ENCODE data around the gene PAX2. TPM values are rescaled to one million over a fixed set of nuclear protein-coding genes. Genes with fewer than 3 reads are reported as not detected.

PAX2 gene
- total and polyA plus RNA-seq, 4 donors, result not detected

GRCh38 chr10:100714566-100714950, 30.8 kb upstream of the PAX2 start:
- H3K36me3 ChIP-seq (ENCODE audit: control insufficient read depth in 4 of 4, insufficient read depth in 3 of 4, low read depth in 1 of 4, low read length in 3 of 4), result no peaks in the 10 kb centered on the region
- WGBS, result 87% methylated on average over 1 of the region's 1 CpG
- TF ChIP-seq EGR1 (IDR thresholded peaks at IDR 0.05; ENCODE audit: low read depth in 2 of 2) (no peak), TAF1 (conservative IDR thresholded peaks at IDR 0.05) (no peak), SP1 (IDR thresholded peaks at IDR 0.05) (no peak), YY1 (IDR thresholded peaks at IDR 0.05) (no peak), NR2F2 (IDR thresholded peaks at IDR 0.05) (no peak), MAX (IDR thresholded peaks at IDR 0.05) (no peak), FOXA1 (IDR thresholded peaks at IDR 0.05) (no peak), GABPA (IDR thresholded peaks at IDR 0.05 in 1 of 2, conservative IDR thresholded peaks at IDR 0.05 in 1 of 2) (no peak), HNF4A (conservative IDR thresholded peaks at IDR 0.05) (no peak), ZBTB33 (IDR thresholded peaks at IDR 0.05) (no peak), HNF4G (IDR thresholded peaks at IDR 0.05) (no peak), JUND (IDR thresholded peaks at IDR 0.05) (no peak), FOXA2 (IDR thresholded peaks at IDR 0.05) (no peak), RAD21 (IDR thresholded peaks at IDR 0.05) (no peak)
- TF ChIP-seq, protein P1, sequence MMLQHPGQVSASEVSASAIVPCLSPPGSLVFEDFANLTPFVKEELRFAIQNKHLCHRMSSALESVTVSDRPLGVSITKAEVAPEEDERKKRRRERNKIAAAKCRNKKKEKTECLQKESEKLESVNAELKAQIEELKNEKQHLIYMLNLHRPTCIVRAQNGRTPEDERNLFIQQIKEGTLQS (IDR thresholded peaks at IDR 0.05), result no peak
- TF ChIP-seq, protein P2, sequence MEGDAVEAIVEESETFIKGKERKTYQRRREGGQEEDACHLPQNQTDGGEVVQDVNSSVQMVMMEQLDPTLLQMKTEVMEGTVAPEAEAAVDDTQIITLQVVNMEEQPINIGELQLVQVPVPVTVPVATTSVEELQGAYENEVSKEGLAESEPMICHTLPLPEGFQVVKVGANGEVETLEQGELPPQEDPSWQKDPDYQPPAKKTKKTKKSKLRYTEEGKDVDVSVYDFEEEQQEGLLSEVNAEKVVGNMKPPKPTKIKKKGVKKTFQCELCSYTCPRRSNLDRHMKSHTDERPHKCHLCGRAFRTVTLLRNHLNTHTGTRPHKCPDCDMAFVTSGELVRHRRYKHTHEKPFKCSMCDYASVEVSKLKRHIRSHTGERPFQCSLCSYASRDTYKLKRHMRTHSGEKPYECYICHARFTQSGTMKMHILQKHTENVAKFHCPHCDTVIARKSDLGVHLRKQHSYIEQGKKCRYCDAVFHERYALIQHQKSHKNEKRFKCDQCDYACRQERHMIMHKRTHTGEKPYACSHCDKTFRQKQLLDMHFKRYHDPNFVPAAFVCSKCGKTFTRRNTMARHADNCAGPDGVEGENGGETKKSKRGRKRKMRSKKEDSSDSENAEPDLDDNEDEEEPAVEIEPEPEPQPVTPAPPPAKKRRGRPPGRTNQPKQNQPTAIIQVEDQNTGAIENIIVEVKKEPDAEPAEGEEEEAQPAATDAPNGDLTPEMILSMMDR (IDR thresholded peaks at IDR 0.05; ENCODE audit: low read depth, low read length, missing input control), result no peak

GRCh38 chr10:100715101-100715444, 30.3 kb upstream of the PAX2 start:
- H3K9ac ChIP-seq (ENCODE audit: low read depth in 1 of 2, low read length in 2 of 2), result no peak overlapping the region
- no peak overlapping the region for H3K27ac ChIP-seq (ENCODE audit: low read depth in 1 of 2, low read length in 2 of 2)
- peaks cover 6 to 29% (median 13%) of the 10 kb centered on the region in 4 donors for H3K27me3 ChIP-seq (ENCODE audit: control insufficient read depth in 4 of 4, insufficient read depth in 4 of 4, low read length in 3 of 4)
- peaks cover 0 to 3% (median 2%) of the 10 kb centered on the region in 4 donors for H3K4me1 ChIP-seq (ENCODE audit: control insufficient read depth in 4 of 4, insufficient read depth in 4 of 4, low read length in 3 of 4)
- no peak for DNase-seq (ENCODE audit: low spot score)
- H3K9me3 ChIP-seq (ENCODE audit: control insufficient read depth in 4 of 4, low read length in 3 of 4), result no peaks in the 10 kb centered on the region
- no peak overlapping the region for H3K4me3 ChIP-seq (ENCODE audit: low read depth in 1 of 3, low read length in 3 of 3)
- no peaks in the 10 kb centered on the region for H3K36me3 ChIP-seq (ENCODE audit: control insufficient read depth in 4 of 4, insufficient read depth in 3 of 4, low read depth in 1 of 4, low read length in 3 of 4)
- TF ChIP-seq, protein P2 (IDR thresholded peaks at IDR 0.05; ENCODE audit: low read depth, low read length, missing input control), result no peak
- TF ChIP-seq EGR1 (IDR thresholded peaks at IDR 0.05; ENCODE audit: low read depth in 2 of 2), result no peak
- no peak for TF ChIP-seq FOXA2 (IDR thresholded peaks at IDR 0.05)
- no peak for TF ChIP-seq HNF4A (conservative IDR thresholded peaks at IDR 0.05)
- no peak for TF ChIP-seq ZBTB33 (IDR thresholded peaks at IDR 0.05)
- TF ChIP-seq TAF1 (conservative IDR thresholded peaks at IDR 0.05), result no peak
- no peak for TF ChIP-seq JUND (IDR thresholded peaks at IDR 0.05)
- TF ChIP-seq GABPA (IDR thresholded peaks at IDR 0.05 in 1 of 2, conservative IDR thresholded peaks at IDR 0.05 in 1 of 2), result no peak
- no peak for TF ChIP-seq SP1 (IDR thresholded peaks at IDR 0.05)
- TF ChIP-seq MAX (IDR thresholded peaks at IDR 0.05), result no peak
- TF ChIP-seq, protein P1 (IDR thresholded peaks at IDR 0.05), result no peak
- TF ChIP-seq, protein P3, sequence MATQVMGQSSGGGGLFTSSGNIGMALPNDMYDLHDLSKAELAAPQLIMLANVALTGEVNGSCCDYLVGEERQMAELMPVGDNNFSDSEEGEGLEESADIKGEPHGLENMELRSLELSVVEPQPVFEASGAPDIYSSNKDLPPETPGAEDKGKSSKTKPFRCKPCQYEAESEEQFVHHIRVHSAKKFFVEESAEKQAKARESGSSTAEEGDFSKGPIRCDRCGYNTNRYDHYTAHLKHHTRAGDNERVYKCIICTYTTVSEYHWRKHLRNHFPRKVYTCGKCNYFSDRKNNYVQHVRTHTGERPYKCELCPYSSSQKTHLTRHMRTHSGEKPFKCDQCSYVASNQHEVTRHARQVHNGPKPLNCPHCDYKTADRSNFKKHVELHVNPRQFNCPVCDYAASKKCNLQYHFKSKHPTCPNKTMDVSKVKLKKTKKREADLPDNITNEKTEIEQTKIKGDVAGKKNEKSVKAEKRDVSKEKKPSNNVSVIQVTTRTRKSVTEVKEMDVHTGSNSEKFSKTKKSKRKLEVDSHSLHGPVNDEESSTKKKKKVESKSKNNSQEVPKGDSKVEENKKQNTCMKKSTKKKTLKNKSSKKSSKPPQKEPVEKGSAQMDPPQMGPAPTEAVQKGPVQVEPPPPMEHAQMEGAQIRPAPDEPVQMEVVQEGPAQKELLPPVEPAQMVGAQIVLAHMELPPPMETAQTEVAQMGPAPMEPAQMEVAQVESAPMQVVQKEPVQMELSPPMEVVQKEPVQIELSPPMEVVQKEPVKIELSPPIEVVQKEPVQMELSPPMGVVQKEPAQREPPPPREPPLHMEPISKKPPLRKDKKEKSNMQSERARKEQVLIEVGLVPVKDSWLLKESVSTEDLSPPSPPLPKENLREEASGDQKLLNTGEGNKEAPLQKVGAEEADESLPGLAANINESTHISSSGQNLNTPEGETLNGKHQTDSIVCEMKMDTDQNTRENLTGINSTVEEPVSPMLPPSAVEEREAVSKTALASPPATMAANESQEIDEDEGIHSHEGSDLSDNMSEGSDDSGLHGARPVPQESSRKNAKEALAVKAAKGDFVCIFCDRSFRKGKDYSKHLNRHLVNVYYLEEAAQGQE (IDR thresholded peaks at IDR 0.05), result no peak
- WGBS, result 52% methylated on average over 4 of the region's 4 CpGs

More at GRCh38 chr10:100714566-100714950, 30.8 kb upstream of the PAX2 start:
- Histone ChIP-seq H3K4me3 (ENCODE audit: low read depth in 1 of 3, low read length in 3 of 3) (no peak overlapping the region), H3K9ac (ENCODE audit: low read depth in 1 of 2, low read length in 2 of 2) (no peak overlapping the region), H3K27me3 (ENCODE audit: control insufficient read depth in 4 of 4, insufficient read depth in 4 of 4, low read length in 3 of 4) (peaks cover 6 to 32% (median 14%) of the 10 kb centered on the region in 4 donors), H3K4me1 (ENCODE audit: control insufficient read depth in 4 of 4, insufficient read depth in 4 of 4, low read length in 3 of 4) (peaks cover 0 to 4% (median 2%) of the 10 kb centered on the region in 4 donors), H3K27ac (ENCODE audit: low read depth in 1 of 2, low read length in 2 of 2) (no peak overlapping the region), H3K9me3 (ENCODE audit: control insufficient read depth in 4 of 4, low read length in 3 of 4) (no peaks in the 10 kb centered on the region)
- DNase-seq (ENCODE audit: low spot score), result no peak

Data from liver (tissue), 9 donors.